Measurements from ENCODE around the gene KRTAP1-5. TPM values are rescaled to one million over a fixed set of nuclear protein-coding genes. Genes with fewer than 3 reads are reported as not detected.

KRTAP1-5 gene
- total RNA-seq, 2 donors from 2014 or later, result not detected

DNA sequence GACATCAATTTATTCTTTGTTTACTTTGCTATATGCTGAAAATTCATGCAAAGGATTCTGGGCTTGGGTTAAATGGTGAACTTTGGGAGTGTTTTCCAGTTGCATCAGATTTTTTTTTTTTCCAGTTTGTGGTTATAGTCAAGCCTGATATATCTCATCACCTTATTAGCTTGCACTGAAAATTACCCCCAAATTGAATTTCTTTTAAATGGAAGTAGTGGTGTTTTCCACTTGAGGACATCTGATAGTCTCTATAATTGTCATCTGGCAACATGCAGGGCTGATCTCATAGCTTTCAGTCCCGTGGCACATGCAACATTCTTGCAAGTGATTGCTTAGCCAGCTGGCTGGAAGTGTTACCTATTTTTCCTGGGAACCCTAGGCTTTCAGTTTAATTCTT is 13.4 kb downstream of the KRTAP1-5 start:
- TF ChIP-seq, protein P1, sequence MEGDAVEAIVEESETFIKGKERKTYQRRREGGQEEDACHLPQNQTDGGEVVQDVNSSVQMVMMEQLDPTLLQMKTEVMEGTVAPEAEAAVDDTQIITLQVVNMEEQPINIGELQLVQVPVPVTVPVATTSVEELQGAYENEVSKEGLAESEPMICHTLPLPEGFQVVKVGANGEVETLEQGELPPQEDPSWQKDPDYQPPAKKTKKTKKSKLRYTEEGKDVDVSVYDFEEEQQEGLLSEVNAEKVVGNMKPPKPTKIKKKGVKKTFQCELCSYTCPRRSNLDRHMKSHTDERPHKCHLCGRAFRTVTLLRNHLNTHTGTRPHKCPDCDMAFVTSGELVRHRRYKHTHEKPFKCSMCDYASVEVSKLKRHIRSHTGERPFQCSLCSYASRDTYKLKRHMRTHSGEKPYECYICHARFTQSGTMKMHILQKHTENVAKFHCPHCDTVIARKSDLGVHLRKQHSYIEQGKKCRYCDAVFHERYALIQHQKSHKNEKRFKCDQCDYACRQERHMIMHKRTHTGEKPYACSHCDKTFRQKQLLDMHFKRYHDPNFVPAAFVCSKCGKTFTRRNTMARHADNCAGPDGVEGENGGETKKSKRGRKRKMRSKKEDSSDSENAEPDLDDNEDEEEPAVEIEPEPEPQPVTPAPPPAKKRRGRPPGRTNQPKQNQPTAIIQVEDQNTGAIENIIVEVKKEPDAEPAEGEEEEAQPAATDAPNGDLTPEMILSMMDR (IDR thresholded peaks at IDR 0.05), result no peak
- DNase-seq (ENCODE audit: low spot score) (no peak), ATAC-seq (ENCODE audit: insufficient number of reproducible peaks, low FRiP score, low read depth) (no peak)
- Histone ChIP-seq H3K36me3 (no peaks in the 10 kb centered on the region), H3K4me3 (no peak overlapping the region), H3K4me1 (ENCODE audit: control insufficient read depth in 1 of 2, low read depth in 2 of 2) (no peaks in the 10 kb centered on the region), H3K27me3 (replicated peaks; ENCODE audit: insufficient read depth) (no peaks in the 10 kb centered on the region), H3K9me3 (no peaks in the 10 kb centered on the region), H3K27ac (no peak overlapping the region)

DNA sequence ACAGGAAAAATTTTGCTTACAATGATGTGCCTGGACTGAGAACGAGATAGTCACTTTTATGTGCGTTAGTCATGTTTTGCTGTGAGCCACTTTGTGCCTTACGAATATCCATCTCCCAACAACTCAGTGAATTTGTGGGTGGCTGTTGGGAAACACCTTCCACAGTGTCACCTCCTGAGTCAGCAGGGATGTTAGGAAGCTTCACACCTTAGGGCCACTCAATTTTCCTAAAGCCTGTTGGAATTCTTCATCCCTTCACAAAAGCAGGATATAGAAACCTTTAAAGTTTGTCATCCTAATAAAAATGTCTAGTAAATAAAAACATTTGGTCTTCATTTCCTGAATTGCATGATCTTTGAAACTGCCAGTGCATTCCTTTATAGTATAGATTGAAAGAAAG is 13.8 kb downstream of the KRTAP1-5 start:
- no peak for ATAC-seq (ENCODE audit: insufficient number of reproducible peaks, low FRiP score, low read depth)
- no peak overlapping the region for H3K4me3 ChIP-seq
- H3K27me3 ChIP-seq (replicated peaks; ENCODE audit: insufficient read depth), result no peaks in the 10 kb centered on the region
- TF ChIP-seq, protein P1 (IDR thresholded peaks at IDR 0.05), result no peak
- no peaks in the 10 kb centered on the region for H3K9me3 ChIP-seq
- H3K36me3 ChIP-seq, result no peaks in the 10 kb centered on the region
- DNase-seq (ENCODE audit: low spot score), result no peak
- no peak overlapping the region for H3K27ac ChIP-seq
- H3K4me1 ChIP-seq (ENCODE audit: control insufficient read depth in 1 of 2, low read depth in 2 of 2), result no peaks in the 10 kb centered on the region

DNA sequence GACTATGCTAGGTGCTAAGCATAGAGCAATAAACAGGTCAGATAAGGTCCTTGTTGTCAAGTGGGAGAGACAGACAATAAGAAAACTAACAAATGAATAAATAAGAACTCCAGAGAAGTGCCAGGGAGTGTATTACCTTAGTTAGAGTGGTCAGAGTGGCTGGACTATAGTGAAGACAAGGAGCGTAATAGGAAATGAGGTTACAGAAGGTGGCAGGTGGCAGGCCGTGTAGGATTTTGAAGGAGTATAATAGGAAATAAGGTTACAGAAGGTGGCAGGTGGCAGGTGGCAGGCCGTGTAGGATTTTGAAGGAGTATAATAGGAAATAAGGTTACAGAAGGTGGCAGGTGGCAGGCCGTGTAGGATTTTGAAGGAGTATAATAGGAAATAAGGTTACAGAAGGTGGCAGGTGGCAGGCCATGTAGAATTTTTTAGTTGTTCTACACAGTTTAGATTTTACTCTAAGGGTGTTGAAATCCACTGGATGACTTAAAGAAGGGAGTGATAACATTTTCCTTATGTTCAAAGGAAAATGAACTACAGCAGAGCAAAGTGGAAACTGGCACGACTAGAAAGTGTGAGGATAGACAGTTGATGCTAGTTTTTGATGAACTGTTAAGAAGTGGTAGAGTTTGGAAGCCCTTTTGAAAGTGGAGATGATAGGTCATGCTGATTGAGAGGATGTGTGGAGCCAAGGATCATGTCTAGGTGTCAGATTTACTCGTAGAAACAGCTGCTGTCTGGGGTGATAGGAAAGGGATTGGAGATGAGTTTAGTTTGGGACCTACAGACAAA is 14.5 kb downstream of the KRTAP1-5 start:
- Histone ChIP-seq H3K36me3 (no peaks in the 10 kb centered on the region), H3K9me3 (no peaks in the 10 kb centered on the region), H3K4me3 (no peak overlapping the region), H3K27me3 (replicated peaks; ENCODE audit: insufficient read depth) (no peaks in the 10 kb centered on the region), H3K4me1 (ENCODE audit: control insufficient read depth in 1 of 2, low read depth in 2 of 2) (no peaks in the 10 kb centered on the region), H3K27ac (no peak overlapping the region)
- TF ChIP-seq, protein P1 (IDR thresholded peaks at IDR 0.05), result no peak
- no peak for ATAC-seq (ENCODE audit: insufficient number of reproducible peaks, low FRiP score, low read depth)
- no peak for DNase-seq (ENCODE audit: low spot score)

DNA sequence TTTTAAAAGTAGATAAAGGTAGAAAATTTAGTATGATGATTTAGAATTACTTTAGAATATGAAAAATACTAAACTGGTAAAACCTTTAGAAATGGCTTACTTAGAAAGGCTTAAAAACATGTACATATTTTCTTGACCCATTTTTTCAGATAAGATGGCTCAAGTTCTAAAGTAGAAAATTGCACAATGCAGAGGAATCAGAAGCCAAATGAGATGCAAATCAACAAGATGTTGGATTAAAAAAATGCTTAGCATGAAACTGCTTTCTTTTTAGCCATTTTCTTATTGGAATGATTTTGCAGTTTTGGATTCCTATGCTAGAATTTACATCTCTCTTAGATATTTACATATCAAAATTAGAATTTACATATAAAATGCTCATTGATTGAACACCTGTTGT is 16.6 kb downstream of the KRTAP1-5 start:
- Histone ChIP-seq H3K27me3 (replicated peaks; ENCODE audit: insufficient read depth) (no peaks in the 10 kb centered on the region), H3K27ac (no peak overlapping the region), H3K36me3 (no peaks in the 10 kb centered on the region), H3K9me3 (no peaks in the 10 kb centered on the region), H3K4me3 (no peak overlapping the region), H3K4me1 (ENCODE audit: control insufficient read depth in 1 of 2, low read depth in 2 of 2) (no peaks in the 10 kb centered on the region)
- TF ChIP-seq, protein P1 (IDR thresholded peaks at IDR 0.05), result no peak
- DNase-seq (ENCODE audit: low spot score) (no peak), ATAC-seq (ENCODE audit: insufficient number of reproducible peaks, low FRiP score, low read depth) (no peak)

DNA sequence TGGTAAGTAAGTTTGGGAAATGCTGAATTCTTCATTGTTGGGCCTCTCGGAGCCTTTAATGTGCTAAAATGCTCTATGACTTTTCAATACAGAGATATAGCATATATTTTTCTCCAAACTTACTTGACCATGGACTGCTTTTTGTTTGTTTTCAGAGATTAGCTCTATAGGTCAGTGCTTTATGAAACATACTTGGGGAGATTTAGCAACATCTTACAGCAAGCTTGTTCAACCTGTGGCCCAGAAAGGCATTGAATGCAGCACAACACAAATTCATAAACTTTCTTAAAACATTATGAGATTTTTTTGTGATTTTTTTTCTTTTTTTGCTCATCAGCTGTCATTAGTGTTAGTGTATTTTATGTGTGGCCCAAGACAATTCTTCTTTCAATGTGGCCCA is 17.1 kb downstream of the KRTAP1-5 start:
- Histone ChIP-seq H3K4me1 (ENCODE audit: control insufficient read depth in 1 of 2, low read depth in 2 of 2) (no peaks in the 10 kb centered on the region), H3K27ac (no peak overlapping the region), H3K27me3 (replicated peaks; ENCODE audit: insufficient read depth) (no peaks in the 10 kb centered on the region), H3K36me3 (no peaks in the 10 kb centered on the region), H3K4me3 (no peak overlapping the region), H3K9me3 (no peaks in the 10 kb centered on the region)
- TF ChIP-seq, protein P1 (IDR thresholded peaks at IDR 0.05), result no peak
- ATAC-seq (ENCODE audit: insufficient number of reproducible peaks, low FRiP score, low read depth), result no peak
- no peak for DNase-seq (ENCODE audit: low spot score)

All from thoracic aorta (tissue), 2 donors.